PC-9 (cell line): ENCODE data around the gene ETV2.

ENCODE experiments used
- CTCF ChIP-seq: fragments of 200-600 bp; sonication (generic); conservative IDR thresholded peaks from 2 replicates; pipeline ENCODE4 v1.6.1; 2017; ENCODE audit warnings: mixed run types, antibody characterized with exemption, mild to moderate bottlenecking, moderate library complexity
- EZH2 ChIP-seq: fragments of 200-600 bp; sonication (generic); IDR thresholded peaks from 2 replicates; pipeline ENCODE4 v1.8.0; 2017; ENCODE audit warnings: antibody characterized with exemption, low read depth

DNA sequence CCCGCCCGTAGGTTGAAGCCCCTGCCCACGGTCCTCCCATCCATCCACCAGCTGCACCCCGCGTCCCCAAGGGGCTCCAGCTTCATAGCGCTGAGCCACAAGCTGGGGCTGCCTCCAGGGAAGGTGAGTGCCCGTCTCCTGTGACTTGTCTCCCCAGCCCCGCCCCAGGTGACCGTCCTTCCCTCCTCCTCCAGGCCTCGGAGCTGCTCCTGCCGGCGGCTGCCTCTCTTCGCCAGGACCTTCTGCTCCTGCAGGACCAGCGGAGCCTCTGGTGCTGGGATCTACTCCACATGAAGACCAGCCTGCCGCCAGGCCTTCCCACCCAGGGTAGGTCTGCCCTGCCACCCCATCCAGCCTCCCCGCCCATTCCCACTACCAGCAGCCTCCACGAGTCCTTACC lies 21.5 kb upstream of the ETV2 start:
- no peak for TF ChIP-seq CTCF
- no peak for TF ChIP-seq EZH2
